Muscle of back (tissue), 11 donors: Measurements from ENCODE around the gene ELOB. TPM values are rescaled to one million over a fixed set of nuclear protein-coding genes. Genes with fewer than 3 reads are reported as not detected.

Source experiments
- DNase-seq, 3 donors: peaks; one replicate each; pipeline versions ENCODE4 v3.0.0 to v3.0.0-alpha.2; 2013
- polyA plus RNA-seq, 10 donors: library from polyadenylated mRNA; unstranded; fragments of 120-200 nt; gene quantifications; one replicate each; pipeline ENCODE4 v1.2.1, GENCODE V29; 2013; ENCODE audit not compliant: insufficient read length in 10 of 10

The ELOB gene
- polyA plus RNA-seq, 10 donors = 126 to 207 (median 146) TPM

- no peak for DNase-seq
Observed at GRCh38 chr16:2785101-2785991, 8.3 kb upstream of the ELOB start.

- no peak for DNase-seq
Observed at GRCh38 chr16:2784358-2785100, 7.4 kb upstream of the ELOB start.

GRCh38 chr16:2783581-2784357 is 6.7 kb upstream of the ELOB start:
- no peak for DNase-seq

GRCh38 chr16:2782583-2783351 is 5.7 kb upstream of the ELOB start:
- no peak for DNase-seq

GRCh38 chr16:2779978-2780898 is 3.2 kb upstream of the ELOB start:
- no peak for DNase-seq

GRCh38 chr16:2779151-2779920 is 2.3 kb upstream of the ELOB start:
- DNase-seq = no peak

GRCh38 chr16:2778630-2778958 is 1.5 kb upstream of the ELOB start:
- no peak for DNase-seq

- peak in 1 of 3 donors; percentile 8 for DNase-seq
Observed at GRCh38 chr16:2777903-2778629, 986 bp upstream of the ELOB start.

GRCh38 chr16:2776500-2777139 is 460 bp downstream of the ELOB start:
- peak in 1 of 3 donors; percentile 25 for DNase-seq

- DNase-seq = no peak
Observed at GRCh38 chr16:2775765-2776499, 1.1 kb downstream of the ELOB start.

- DNase-seq = no peak
Observed at GRCh38 chr16:2775131-2775716, 1.9 kb downstream of the ELOB start.

- no peak for DNase-seq
Observed at GRCh38 chr16:2774161-2774891, 2.8 kb downstream of the ELOB start.

GRCh38 chr16:2773188-2773968 is 3.7 kb downstream of the ELOB start:
- DNase-seq = no peak

GRCh38 chr16:2771496-2772402 is 5.3 kb downstream of the ELOB start:
- DNase-seq = no peak
